Astrocyte (in vitro differentiated cells and primary cell): ENCODE data around the gene GHITM. TPM values are rescaled to one million over a fixed set of nuclear protein-coding genes. Genes with fewer than 3 reads are reported as not detected.

Experiments
- DNase-seq: peaks from one replicate; pipeline ENCODE4 v3.0.0-alpha.2; 2010; ENCODE audit warnings: low read depth
- FAIRE-seq: peaks from 2 replicates; lab custom pipeline; 2011; peaks lifted over from hg19 to GRCh38; lab: Jason Lieb, UNC
- H2AFZ ChIP-seq: 2 replicates; pipeline ENCODE4 v1.6.0; 2012; ENCODE audit warnings: low read depth, low read length, inconsistent platforms
- H3K27ac ChIP-seq: 2 replicates; pipeline ENCODE4 v1.5.1; 2011; ENCODE audit warnings: low read depth, low read length, inconsistent platforms
- H3K27me3 ChIP-seq: 2 replicates; pipeline ENCODE4 v1.6.0; 2011; ENCODE audit warnings: low read length, inconsistent platforms; ENCODE audit not compliant: insufficient read depth
- H3K36me3 ChIP-seq: 2 replicates; pipeline ENCODE4 v1.5.1; 2011; ENCODE audit warnings: low read length, inconsistent platforms; ENCODE audit not compliant: insufficient read depth
- H3K4me1 ChIP-seq: 2 replicates; pipeline ENCODE4 v1.5.1; 2011; ENCODE audit warnings: low read length, inconsistent platforms; ENCODE audit not compliant: insufficient read depth
- H3K4me2 ChIP-seq: 2 replicates; pipeline ENCODE4 v1.6.0; 2012; ENCODE audit warnings: low read length, inconsistent platforms
- H3K4me3 ChIP-seq: 2 replicates; pipeline ENCODE4 v1.5.1; 2011; ENCODE audit warnings: low read depth, mild to moderate bottlenecking, low read length, inconsistent platforms; ENCODE audit not compliant: insufficient read depth
- H3K79me2 ChIP-seq: 2 replicates; pipeline ENCODE4 v1.6.0; 2012; ENCODE audit warnings: mild to moderate bottlenecking, low read length, inconsistent platforms; ENCODE audit not compliant: insufficient read depth
- H3K9ac ChIP-seq: 2 replicates; pipeline ENCODE4 v1.6.0; 2012; ENCODE audit warnings: mild to moderate bottlenecking, low read length, inconsistent platforms
- H3K9me3 ChIP-seq: 2 replicates; pipeline ENCODE4 v1.5.1; 2012; ENCODE audit warnings: low read depth, mild to moderate bottlenecking, low read length, inconsistent platforms; ENCODE audit not compliant: insufficient read depth
- H4K20me1 ChIP-seq: 2 replicates; pipeline ENCODE4 v1.6.0; 2012; ENCODE audit warnings: low read length, inconsistent platforms; ENCODE audit not compliant: insufficient read depth
- H3K27ac Mint-ChIP-seq: one replicate; pipeline ENCODE4 v1.8.0; 2021; ENCODE audit warnings: mild to moderate bottlenecking, mixed read lengths; ENCODE audit not compliant: unreplicated experiment
- H3K27me3 Mint-ChIP-seq: one replicate; pipeline ENCODE4 v1.8.0; 2021; ENCODE audit warnings: low read depth, mixed read lengths; ENCODE audit not compliant: unreplicated experiment
- H3K36me3 Mint-ChIP-seq: one replicate; pipeline ENCODE4 v1.8.0; 2021; ENCODE audit warnings: low read depth, mixed read lengths; ENCODE audit not compliant: unreplicated experiment
- H3K4me1 Mint-ChIP-seq: one replicate; pipeline ENCODE4 v1.8.0; 2021; ENCODE audit warnings: low read depth, mixed read lengths; ENCODE audit not compliant: unreplicated experiment
- H3K4me3 Mint-ChIP-seq: one replicate; pipeline ENCODE4 v1.8.0; 2021; ENCODE audit warnings: mild to moderate bottlenecking, moderate library complexity, mixed read lengths; ENCODE audit not compliant: unreplicated experiment
- H3K9me3 Mint-ChIP-seq: one replicate; pipeline ENCODE4 v1.8.0; 2021; ENCODE audit warnings: mild to moderate bottlenecking, mixed read lengths; ENCODE audit not compliant: unreplicated experiment
- EZH2 ChIP-seq: IDR thresholded peaks from 2 replicates; pipeline ENCODE4 v1.6.1; 2012; ENCODE audit warnings: mild to moderate bottlenecking, low read length, inconsistent platforms; ENCODE audit not compliant: insufficient read depth
- total RNA-seq: library from RNA; stranded (reverse); gene quantifications from 2 replicates; pipeline ENCODE4 v1.2.1, GENCODE V29; 2021
- TF ChIP-seq, protein P1 (sequence below): IDR thresholded peaks from 2 replicates; pipeline ENCODE4 v1.5.1; 2011; ENCODE audit warnings: low read depth, mild to moderate bottlenecking, inconsistent platforms, low read length, moderate library complexity; ENCODE audit not compliant: insufficient read depth

GHITM gene
- total RNA-seq, 1 donor from 2014 or later = 143 TPM

DNA sequence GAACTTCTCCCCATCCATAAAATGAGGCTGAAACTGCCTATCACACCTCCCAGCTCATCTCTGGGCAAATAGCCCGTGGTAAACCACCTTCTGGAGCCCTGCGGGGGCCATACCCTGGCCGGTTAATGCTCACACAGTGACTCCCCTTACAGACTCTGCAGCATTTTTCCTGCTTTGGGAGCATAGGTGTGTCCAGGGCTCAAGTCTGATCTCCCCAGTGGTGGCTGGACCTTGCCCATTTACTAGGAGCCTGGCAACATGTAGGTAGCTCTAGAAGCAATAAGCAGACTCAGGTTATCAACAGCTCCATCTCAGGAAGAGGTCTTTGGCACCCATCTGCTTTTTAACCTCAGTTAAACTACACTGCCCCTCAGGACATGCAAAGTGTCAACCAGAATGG lies 49.5 kb downstream of the GHITM start:
- no peaks in the 10 kb centered on the region for H3K9me3 Mint-ChIP-seq
- Histone ChIP-seq H3K4me2 (no peak overlapping the region), H2AFZ (no peak overlapping the region), H3K79me2 (no peaks in the 10 kb centered on the region), H3K4me3 (no peak overlapping the region), H3K9me3 (no peaks in the 10 kb centered on the region), H3K36me3 (no peaks in the 10 kb centered on the region), H3K27me3 (peaks cover 4% of the 10 kb centered on the region), H3K9ac (no peak overlapping the region), H3K27ac (no peak overlapping the region), H3K4me1 (no peaks in the 10 kb centered on the region), H4K20me1 (no peaks in the 10 kb centered on the region)
- no peaks in the 10 kb centered on the region for H3K36me3 Mint-ChIP-seq
- peaks cover 34% of the 10 kb centered on the region for H3K27me3 Mint-ChIP-seq
- H3K4me1 Mint-ChIP-seq = no peaks in the 10 kb centered on the region
- no peak overlapping the region for H3K27ac Mint-ChIP-seq
- FAIRE-seq (no peak), DNase-seq (no peak)
- TF ChIP-seq, protein P1, sequence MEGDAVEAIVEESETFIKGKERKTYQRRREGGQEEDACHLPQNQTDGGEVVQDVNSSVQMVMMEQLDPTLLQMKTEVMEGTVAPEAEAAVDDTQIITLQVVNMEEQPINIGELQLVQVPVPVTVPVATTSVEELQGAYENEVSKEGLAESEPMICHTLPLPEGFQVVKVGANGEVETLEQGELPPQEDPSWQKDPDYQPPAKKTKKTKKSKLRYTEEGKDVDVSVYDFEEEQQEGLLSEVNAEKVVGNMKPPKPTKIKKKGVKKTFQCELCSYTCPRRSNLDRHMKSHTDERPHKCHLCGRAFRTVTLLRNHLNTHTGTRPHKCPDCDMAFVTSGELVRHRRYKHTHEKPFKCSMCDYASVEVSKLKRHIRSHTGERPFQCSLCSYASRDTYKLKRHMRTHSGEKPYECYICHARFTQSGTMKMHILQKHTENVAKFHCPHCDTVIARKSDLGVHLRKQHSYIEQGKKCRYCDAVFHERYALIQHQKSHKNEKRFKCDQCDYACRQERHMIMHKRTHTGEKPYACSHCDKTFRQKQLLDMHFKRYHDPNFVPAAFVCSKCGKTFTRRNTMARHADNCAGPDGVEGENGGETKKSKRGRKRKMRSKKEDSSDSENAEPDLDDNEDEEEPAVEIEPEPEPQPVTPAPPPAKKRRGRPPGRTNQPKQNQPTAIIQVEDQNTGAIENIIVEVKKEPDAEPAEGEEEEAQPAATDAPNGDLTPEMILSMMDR = no peak
- TF ChIP-seq EZH2 = no peak
- H3K4me3 Mint-ChIP-seq = no peak overlapping the region

DNA sequence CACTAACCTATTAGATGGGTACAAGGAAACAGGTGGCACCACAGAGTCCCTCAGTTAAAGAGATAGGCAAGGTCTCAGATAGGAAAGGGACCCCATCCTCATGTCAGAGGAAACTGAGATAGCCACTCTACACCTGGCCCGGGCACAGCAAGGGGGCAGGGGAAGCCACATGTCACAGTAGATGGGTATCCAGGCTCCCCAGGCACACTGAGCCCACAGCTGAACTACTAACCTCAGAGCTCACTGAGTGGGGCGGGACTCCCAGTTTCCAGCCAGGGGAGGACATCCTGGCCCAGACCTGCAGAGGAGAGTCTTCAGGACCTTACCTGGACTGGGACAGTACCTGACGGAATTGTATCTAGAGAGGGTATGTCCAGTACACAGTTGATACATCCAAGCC lies 51.3 kb downstream of the GHITM start:
- DNase-seq (no peak), FAIRE-seq (no peak)
- Mint-ChIP-seq H3K27ac (no peak overlapping the region), H3K4me1 (no peaks in the 10 kb centered on the region), H3K9me3 (no peaks in the 10 kb centered on the region), H3K36me3 (no peaks in the 10 kb centered on the region), H3K4me3 (no peak overlapping the region), H3K27me3 (peaks cover 44% of the 10 kb centered on the region)
- no peak overlapping the region for H2AFZ ChIP-seq
- TF ChIP-seq EZH2 = no peak
- TF ChIP-seq, protein P1 = no peak
- no peaks in the 10 kb centered on the region for H3K9me3 ChIP-seq
- no peak overlapping the region for H3K4me2 ChIP-seq
- no peak overlapping the region for H3K27ac ChIP-seq
- H3K27me3 ChIP-seq = peaks cover 16% of the 10 kb centered on the region
- H3K4me1 ChIP-seq = no peaks in the 10 kb centered on the region
- H4K20me1 ChIP-seq = no peaks in the 10 kb centered on the region
- no peaks in the 10 kb centered on the region for H3K79me2 ChIP-seq
- H3K9ac ChIP-seq = no peak overlapping the region
- no peaks in the 10 kb centered on the region for H3K36me3 ChIP-seq
- H3K4me3 ChIP-seq = no peak overlapping the region

DNA sequence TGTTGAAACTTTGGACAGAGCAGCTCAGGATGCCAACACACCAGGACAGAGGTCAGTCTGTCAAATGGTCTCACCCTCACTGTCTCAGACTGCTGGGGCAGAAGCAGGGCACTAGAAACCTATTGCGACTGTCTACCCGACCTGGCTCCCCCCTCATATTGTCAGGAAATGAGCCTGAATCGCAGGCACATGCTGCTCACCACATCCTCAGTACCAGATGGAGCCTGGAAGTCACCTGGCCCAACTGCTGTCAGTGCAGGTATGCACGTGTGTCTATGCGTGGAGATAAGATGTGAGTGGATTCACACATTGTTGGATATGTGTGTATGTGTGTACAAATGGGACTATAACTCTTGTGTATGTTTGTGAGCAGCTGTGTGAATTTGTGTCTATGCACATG lies 51.8 kb downstream of the GHITM start:
- FAIRE-seq = no peak
- TF ChIP-seq, protein P1 = no peak
- TF ChIP-seq EZH2 = no peak
- no peak for DNase-seq
- Mint-ChIP-seq H3K27me3 (peaks cover 49% of the 10 kb centered on the region), H3K4me1 (no peaks in the 10 kb centered on the region), H3K4me3 (no peak overlapping the region), H3K9me3 (no peaks in the 10 kb centered on the region), H3K27ac (no peak overlapping the region), H3K36me3 (no peaks in the 10 kb centered on the region)
- Histone ChIP-seq H3K79me2 (no peaks in the 10 kb centered on the region), H3K27me3 (peaks cover 21% of the 10 kb centered on the region), H3K9ac (no peak overlapping the region), H3K4me1 (no peaks in the 10 kb centered on the region), H3K36me3 (no peaks in the 10 kb centered on the region), H3K27ac (no peak overlapping the region), H4K20me1 (no peaks in the 10 kb centered on the region), H3K4me3 (no peak overlapping the region), H3K9me3 (no peaks in the 10 kb centered on the region), H3K4me2 (no peak overlapping the region), H2AFZ (no peak overlapping the region)
